Stimulated activated CD8-positive, alpha-beta memory T cell treated with anti-CD3 and anti-CD28 coated beads, Interleukin-12 subunit alpha, Interleukin-12 subunit beta, amount 100 ng/mL, for 4 hours (primary cell): ENCODE results near the gene GALP.
A peak's percentile ranks its signal among the peaks of the same experiment; 100 is the strongest.
"Not testable (repeated sequence)": the region's sequence is repeated elsewhere in the genome, so short reads cannot be mapped to it uniquely, and the experiment has no call there.

ENCODE experiments used
- DNase-seq: peaks from one replicate; pipeline ENCODE4 v3.0.0-alpha.2; 2020; ENCODE audit warnings: low read depth

Gene GALP

GRCh38 chr19:56175861-56176307 lies at the start of gene GALP:
Gene GALP (plus strand): TSS chr19:56176008. CDS start chr19:56177109, 1,101 bp downstream.
- DNase-seq: not testable (repeated sequence)

GRCh38 chr19:56126983-56127780 lies 48.6 kb upstream of the GALP start:
- no peak for DNase-seq

- DNase-seq: no peak
These were observed 45.8 kb upstream of the GALP start for GRCh38 chr19:56130006-56130405.

- no peak for DNase-seq
These were observed 44.2 kb upstream of the GALP start for GRCh38 chr19:56131651-56132050.

- no peak for DNase-seq
These were observed 43.4 kb upstream of the GALP start for GRCh38 chr19:56132316-56132822.

- no peak for DNase-seq
These were observed 41.8 kb upstream of the GALP start for GRCh38 chr19:56133858-56134653.

GRCh38 chr19:56134654-56134921 lies 41.2 kb upstream of the GALP start:
- DNase-seq: no peak

GRCh38 chr19:56136362-56136761 lies 39.4 kb upstream of the GALP start:
- DNase-seq: no peak

GRCh38 chr19:56137405-56137804 lies 38.4 kb upstream of the GALP start:
- no peak for DNase-seq

- DNase-seq: no peak
These were observed 37.7 kb upstream of the GALP start for GRCh38 chr19:56138069-56138468.

GRCh38 chr19:56139847-56140582 lies 35.8 kb upstream of the GALP start:
- no peak for DNase-seq

- DNase-seq: peak; percentile 98
These were observed 35.0 kb upstream of the GALP start, which contains the start of gene ZNF444 for GRCh38 chr19:56140583-56141416. Gene ZNF444 (plus strand): TSS chr19:56141287. CDS start chr19:56146912, 5,625 bp downstream.

- no peak for DNase-seq
These were observed 34.3 kb upstream of the GALP start for GRCh38 chr19:56141417-56141993.

GRCh38 chr19:56142087-56142787 lies 33.6 kb upstream of the GALP start:
- no peak for DNase-seq

- no peak for DNase-seq
These were observed 32.8 kb upstream of the GALP start for GRCh38 chr19:56142897-56143434.

GRCh38 chr19:56144376-56144775 lies 31.4 kb upstream of the GALP start:
- DNase-seq: no peak

GRCh38 chr19:56144831-56145230 lies 31.0 kb upstream of the GALP start:
- DNase-seq: no peak

- no peak for DNase-seq
These were observed 30.1 kb upstream of the GALP start for GRCh38 chr19:56145698-56146097.

- DNase-seq: no peak
These were observed 28.9 kb upstream of the GALP start for GRCh38 chr19:56146904-56147303.

- no peak for DNase-seq
These were observed 28.5 kb upstream of the GALP start for GRCh38 chr19:56147307-56147706.
